KMS-11 (cell line): ENCODE measurements around the gene KANSL1.

Experiments
- H2AFZ ChIP-seq: fragments of 200-600 bp; sonication (generic); 2 replicates; pipeline ENCODE4 v1.6.1; 2016; ENCODE audit warnings: antibody characterized with exemption, mixed run types, low read depth
- H3K27ac ChIP-seq: fragments of 200-600 bp; sonication (generic); 2 replicates; pipeline ENCODE4 v1.6.1; 2016; ENCODE audit warnings: mild to moderate bottlenecking, mixed run types
- H3K27me3 ChIP-seq: fragments of 200-600 bp; sonication (generic); 2 replicates; pipeline ENCODE4 v1.6.1; 2017; ENCODE audit warnings: mild to moderate bottlenecking, low read depth, mixed run types, moderate library complexity; ENCODE audit not compliant: insufficient read depth
- H3K36me3 ChIP-seq: fragments of 200-600 bp; sonication (generic); 2 replicates; pipeline ENCODE4 v1.6.1; 2017; ENCODE audit warnings: mild to moderate bottlenecking, mixed run types; ENCODE audit not compliant: insufficient read depth
- H3K4me1 ChIP-seq: fragments of 200-600 bp; sonication (generic); 2 replicates; pipeline ENCODE4 v1.6.1; 2016; ENCODE audit warnings: mild to moderate bottlenecking, low read depth, mixed run types; ENCODE audit not compliant: poor library complexity, severe bottlenecking
- H3K4me2 ChIP-seq: fragments of 200-600 bp; sonication (generic); 2 replicates; pipeline ENCODE4 v1.7.0; 2016; ENCODE audit warnings: mild to moderate bottlenecking, mixed run types
- H3K4me3 ChIP-seq: fragments of 200-600 bp; sonication (generic); IDR thresholded peaks from 2 replicates; pipeline ENCODE4 v1.6.1; 2017; ENCODE audit warnings: low read depth, low read length, mixed read lengths; ENCODE audit not compliant: insufficient read depth
- H3K79me2 ChIP-seq: fragments of 200-600 bp; sonication (generic); 2 replicates; pipeline ENCODE4 v1.6.1; 2016; ENCODE audit warnings: low read depth, mixed run types; ENCODE audit not compliant: insufficient read depth
- H3K9ac ChIP-seq: fragments of 200-600 bp; sonication (generic); 2 replicates; pipeline ENCODE4 v1.6.1; 2016; ENCODE audit warnings: mild to moderate bottlenecking, mixed run types
- H4K20me1 ChIP-seq: fragments of 200-600 bp; sonication (generic); 2 replicates; pipeline ENCODE4 v1.6.1; 2016; ENCODE audit warnings: mild to moderate bottlenecking, mixed run types; ENCODE audit not compliant: insufficient read depth
- CTCF ChIP-seq: fragments of 200-600 bp; sonication (generic); conservative IDR thresholded peaks from 2 replicates; pipeline ENCODE4 v1.6.1; 2017; ENCODE audit warnings: low read depth, mild to moderate bottlenecking, antibody characterized with exemption, low read length, moderate library complexity, mixed read lengths

The KANSL1 gene

GRCh38 chr17:46212634-46213435, 19.6 kb upstream of the KANSL1 start:
- Histone ChIP-seq H3K36me3 (no peaks in the 10 kb centered on the region; the same call in 1 of the 2 replicates), H3K79me2 (peaks cover 10% of the 10 kb centered on the region; the same call in 1 of the 2 replicates)

DNA sequence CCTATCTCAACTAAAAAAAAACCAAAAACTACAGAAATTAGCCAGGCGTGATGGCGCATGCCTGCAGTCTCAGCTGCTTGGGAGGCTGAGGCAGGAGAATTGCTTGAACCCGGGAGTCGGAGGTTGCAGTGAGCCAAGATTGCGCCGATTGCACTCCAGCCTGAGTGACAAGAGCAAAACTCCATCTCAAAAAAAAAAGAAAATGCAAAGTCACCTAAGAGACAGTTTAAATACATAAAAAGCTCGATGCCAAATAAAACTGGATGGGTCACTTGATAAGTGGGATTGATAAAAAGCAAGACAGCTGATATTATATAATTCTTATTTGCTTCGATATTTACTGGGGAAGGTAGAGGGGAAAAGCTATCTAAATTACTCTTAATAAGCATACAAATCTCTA, 15.8 kb upstream of the KANSL1 start:
- no peak for TF ChIP-seq CTCF
- no peaks in the 10 kb centered on the region for H3K4me1 ChIP-seq
- H3K27me3 ChIP-seq: no peaks in the 10 kb centered on the region
- H3K9ac ChIP-seq: no peak overlapping the region
- peaks cover 25% of the 10 kb centered on the region; the same call in 1 of the 2 replicates for H3K79me2 ChIP-seq
- no peaks in the 10 kb centered on the region for H3K36me3 ChIP-seq
- H4K20me1 ChIP-seq: no peaks in the 10 kb centered on the region
- no peak overlapping the region for H3K4me3 ChIP-seq
- H3K27ac ChIP-seq: no peak overlapping the region
- no peak overlapping the region for H2AFZ ChIP-seq
- no peak overlapping the region for H3K4me2 ChIP-seq

More at GRCh38 chr17:46212634-46213435, 19.6 kb upstream of the KANSL1 start:
- no peak overlapping the region for H2AFZ ChIP-seq
- TF ChIP-seq CTCF: peak; percentile 85
- no peaks in the 10 kb centered on the region for H3K4me1 ChIP-seq
- no peak overlapping the region for H3K4me2 ChIP-seq
- no peaks in the 10 kb centered on the region for H3K27me3 ChIP-seq
- H3K9ac ChIP-seq: no peak overlapping the region
- H3K27ac ChIP-seq: no peak overlapping the region
- no peaks in the 10 kb centered on the region for H4K20me1 ChIP-seq
- no peak overlapping the region for H3K4me3 ChIP-seq

DNA sequence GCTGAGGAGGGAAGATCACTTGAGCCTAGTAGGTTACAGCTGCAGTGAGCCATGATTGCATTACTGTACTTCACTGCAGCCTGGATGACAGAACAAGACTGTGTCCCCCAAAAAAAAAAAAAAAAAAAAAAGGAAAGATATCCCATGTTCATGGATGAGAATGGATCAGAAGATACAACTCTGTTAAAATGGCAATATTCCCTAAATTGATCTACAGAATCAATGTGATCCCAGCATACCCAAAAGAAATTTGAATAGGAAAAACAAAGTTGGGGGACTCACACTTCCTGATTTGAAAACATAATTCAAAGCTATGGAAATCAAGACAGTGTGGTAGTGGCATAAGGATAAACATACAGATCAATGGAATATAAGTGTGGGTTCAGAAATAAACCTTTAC, 12.7 kb upstream of the KANSL1 start:
- Histone ChIP-seq H3K27ac (no peak overlapping the region), H4K20me1 (no peaks in the 10 kb centered on the region), H3K79me2 (peaks cover 43% of the 10 kb centered on the region; the same call in 1 of the 2 replicates), H2AFZ (no peak overlapping the region), H3K4me2 (no peak overlapping the region), H3K9ac (no peak overlapping the region), H3K36me3 (no peaks in the 10 kb centered on the region), H3K4me1 (no peaks in the 10 kb centered on the region), H3K27me3 (no peaks in the 10 kb centered on the region), H3K4me3 (no peak overlapping the region)
- TF ChIP-seq CTCF: no peak

DNA sequence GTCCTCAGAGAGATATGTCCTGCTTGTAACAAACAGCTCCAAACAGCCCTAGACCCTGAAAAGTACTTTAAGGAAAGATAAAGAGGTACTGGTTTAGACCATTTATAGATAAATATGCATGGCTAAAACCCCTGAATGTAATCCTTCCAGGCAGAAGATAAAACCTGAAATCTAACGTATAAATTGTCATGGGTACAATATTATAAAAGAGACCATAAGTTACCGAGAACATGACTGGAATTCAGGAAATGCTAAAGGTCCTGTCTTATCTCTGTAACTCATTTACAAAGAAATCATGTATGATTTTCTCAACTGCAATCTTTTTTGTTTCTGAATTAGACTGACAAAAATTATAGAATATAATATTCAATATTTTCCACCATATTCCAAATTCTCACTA, 9.2 kb upstream of the KANSL1 start:
- Histone ChIP-seq H3K4me1 (peaks cover 8% of the 10 kb centered on the region), H3K9ac (no peak overlapping the region), H3K27ac (no peak overlapping the region), H4K20me1 (0 out of 2 replicates have a peak, but pooled peaks cover 9% of the 10 kb centered on the region), H3K4me3 (no peak overlapping the region), H3K4me2 (no peak overlapping the region), H3K79me2 (peaks cover 64% of the 10 kb centered on the region), H3K27me3 (no peaks in the 10 kb centered on the region), H3K36me3 (no peaks in the 10 kb centered on the region), H2AFZ (no peak overlapping the region)
- TF ChIP-seq CTCF: no peak
